ENCODE measurements around the gene CYP4B1.
"Not testable (repeated sequence)": the region's sequence is repeated elsewhere in the genome, so short reads cannot be mapped to it uniquely, and the experiment has no call there.

CYP4B1 gene

DNA sequence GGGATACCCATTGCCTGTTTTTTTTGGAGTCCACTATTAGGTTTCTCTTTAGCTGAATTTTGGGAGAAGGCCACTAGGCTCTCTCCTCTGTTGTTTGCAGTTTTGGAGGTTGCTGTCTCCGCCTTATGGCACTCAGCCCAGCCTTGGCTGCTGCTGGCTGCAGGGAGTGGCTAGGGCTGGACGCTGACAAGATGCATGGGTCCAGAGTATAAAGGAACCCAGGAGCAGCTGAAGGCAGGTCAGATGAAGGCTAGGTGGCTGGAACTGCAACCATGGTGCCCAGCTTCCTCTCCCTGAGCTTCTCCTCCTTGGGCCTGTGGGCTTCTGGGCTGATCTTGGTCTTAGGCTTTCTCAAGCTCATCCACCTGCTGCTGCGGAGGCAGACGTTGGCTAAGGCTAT, at the start of gene CYP4B1:
TSS of gene CYP4B1 (plus strand) at position 237 of the 400 bp plus-strand sequence. CDS start at position 273, 36 bp downstream.
- no peak for DNase-seq (ENCODE audit: low spot score)

DNA sequence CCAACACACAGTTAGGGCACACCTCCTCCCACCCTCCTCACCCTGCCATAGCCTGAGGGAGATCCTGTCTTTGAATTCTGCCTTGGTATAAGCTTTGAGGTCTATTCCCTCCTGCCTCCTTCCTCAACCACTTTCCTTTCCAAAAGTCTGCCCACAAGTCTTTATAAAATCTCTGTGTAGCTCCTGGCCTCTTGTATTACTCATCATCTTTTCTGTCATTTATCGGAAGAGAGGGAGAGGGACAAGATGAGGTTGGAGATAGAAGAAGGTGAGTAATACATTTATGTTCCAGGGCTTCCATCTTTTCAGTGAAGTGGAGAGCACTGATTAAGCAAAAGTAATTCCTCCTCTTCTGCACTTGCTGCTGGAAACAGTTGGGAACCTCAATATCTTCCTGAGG, 49.4 kb upstream of the CYP4B1 start:
- DNase-seq (ENCODE audit: low spot score), result no peak

DNA sequence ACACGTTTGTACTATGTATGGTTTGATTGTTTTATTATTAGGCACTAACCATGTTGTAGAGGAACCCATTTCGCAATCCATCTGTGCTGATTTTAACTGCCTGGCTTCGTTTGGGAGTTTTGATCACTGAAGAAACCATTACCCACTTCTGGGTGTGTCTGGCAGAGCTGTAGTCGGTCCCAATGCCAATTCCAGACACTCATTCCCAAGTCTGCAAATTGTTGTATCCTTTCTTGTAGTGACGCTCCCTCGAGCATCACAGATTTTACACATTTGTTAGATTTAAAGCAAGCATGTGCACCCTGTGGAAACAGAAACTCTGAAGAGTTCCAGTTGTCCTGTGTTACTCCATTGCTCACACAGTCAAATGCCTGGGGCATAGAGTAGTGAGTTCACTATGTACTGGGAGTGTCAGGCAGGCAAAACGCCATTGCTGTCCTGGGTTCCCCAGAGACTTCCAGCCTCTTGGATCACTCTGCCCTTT, 48.9 kb upstream of the CYP4B1 start:
- no peak for DNase-seq (ENCODE audit: low spot score)

DNA sequence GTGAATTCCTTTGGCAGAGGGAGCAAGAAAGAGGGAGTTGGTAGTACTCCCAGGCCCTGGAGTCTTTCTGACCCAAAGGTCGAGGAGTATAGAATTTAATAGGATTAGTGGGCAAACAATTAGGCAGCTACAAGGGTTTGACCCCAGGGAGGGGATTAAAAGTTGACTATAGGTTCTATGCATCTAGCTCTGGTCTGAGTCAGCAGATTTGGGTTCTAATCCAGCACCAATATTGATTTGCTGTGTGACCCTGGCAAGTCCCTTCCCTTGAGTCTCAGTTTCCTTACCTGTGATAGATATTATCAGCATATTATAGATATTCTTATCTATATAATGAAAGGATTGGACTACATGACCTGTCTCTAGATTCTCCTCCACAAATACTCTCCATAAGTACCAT, 44.9 kb upstream of the CYP4B1 start:
- DNase-seq (ENCODE audit: low spot score), result no peak

GRCh38 chr1:46754707-46755106, 44.1 kb upstream of the CYP4B1 start:
- not testable (repeated sequence) for DNase-seq (ENCODE audit: low spot score)

GRCh38 chr1:46755121-46755520, 43.7 kb upstream of the CYP4B1 start:
- no peak for DNase-seq (ENCODE audit: low spot score)

DNA sequence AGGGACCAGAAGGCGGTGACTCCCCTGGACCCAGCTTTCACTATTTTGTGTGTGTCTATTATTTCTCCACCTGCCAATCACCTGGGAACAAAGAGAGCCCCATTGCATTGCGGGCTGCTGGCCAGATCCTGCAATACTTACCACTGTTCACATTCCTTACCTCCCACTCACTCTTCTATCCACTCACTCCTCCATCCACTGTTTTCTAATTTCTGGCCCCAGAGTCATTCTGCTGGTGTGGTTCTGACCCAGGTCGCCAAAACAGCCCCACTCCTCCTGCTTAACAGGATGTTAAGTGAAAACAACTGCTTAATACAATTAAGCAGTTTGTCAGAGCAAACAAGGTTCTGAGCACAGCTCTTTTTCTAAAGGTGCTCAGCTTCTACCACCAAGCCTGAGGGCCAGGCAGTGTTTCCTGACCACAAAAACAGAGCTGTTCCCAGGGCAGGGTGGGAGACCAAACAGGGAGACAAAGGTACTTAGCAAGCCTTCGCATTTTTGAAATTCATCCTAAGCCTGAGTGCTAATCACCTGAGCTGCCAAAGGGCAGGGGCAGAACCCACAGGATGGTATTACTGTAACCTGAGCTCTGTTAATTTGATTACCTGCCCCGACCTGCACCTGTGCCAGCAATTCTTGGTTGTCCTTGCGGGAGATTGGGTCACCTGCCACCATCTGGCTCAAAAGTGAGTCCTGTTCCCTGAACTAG, 41.4 kb upstream of the CYP4B1 start:
- no peak for DNase-seq (ENCODE audit: low spot score)

GRCh38 chr1:46757956-46758528, 40.8 kb upstream of the CYP4B1 start:
- no peak for DNase-seq (ENCODE audit: low spot score)

GRCh38 chr1:46760558-46761166, 38.2 kb upstream of the CYP4B1 start:
- no peak for DNase-seq (ENCODE audit: low spot score)

- no peak for DNase-seq (ENCODE audit: low spot score)
These were observed 37.1 kb upstream of the CYP4B1 start for GRCh38 chr1:46761740-46762139.

GRCh38 chr1:46764402-46764801, 34.4 kb upstream of the CYP4B1 start:
- no peak for DNase-seq (ENCODE audit: low spot score)

DNA sequence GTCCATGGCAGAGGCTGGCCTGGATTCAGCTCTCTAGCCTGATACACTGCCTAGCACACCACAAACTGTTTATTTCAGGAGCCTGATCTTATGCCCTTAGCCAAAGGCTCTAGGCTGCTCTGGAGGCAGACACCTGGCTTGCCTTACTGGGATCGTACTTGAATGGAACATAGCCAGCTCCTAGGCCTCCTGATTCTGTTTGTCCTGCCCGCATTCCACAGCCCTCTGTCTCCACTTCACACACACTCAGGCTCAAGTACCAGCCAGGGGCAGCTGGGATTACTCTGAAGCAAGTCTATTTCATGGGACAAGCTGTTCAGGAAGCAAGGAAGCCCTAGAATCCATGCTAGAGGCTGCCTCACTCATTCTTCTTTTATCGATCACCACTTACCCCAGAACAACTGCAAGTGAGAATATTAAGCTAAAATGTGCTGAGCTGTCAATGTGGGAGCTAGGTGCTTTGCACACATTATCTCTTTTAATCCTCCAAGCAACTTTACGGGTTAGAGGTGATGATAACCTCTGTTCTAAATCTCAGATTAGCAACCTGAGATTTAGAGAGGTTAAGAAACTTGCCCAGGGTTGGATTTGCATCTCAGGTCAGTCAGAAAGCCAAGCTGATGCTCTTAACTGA, 31.1 kb upstream of the CYP4B1 start:
- DNase-seq (ENCODE audit: low spot score), result no peak

GRCh38 chr1:46768445-46768844, 30.4 kb upstream of the CYP4B1 start:
- no peak for DNase-seq (ENCODE audit: low spot score)

DNA sequence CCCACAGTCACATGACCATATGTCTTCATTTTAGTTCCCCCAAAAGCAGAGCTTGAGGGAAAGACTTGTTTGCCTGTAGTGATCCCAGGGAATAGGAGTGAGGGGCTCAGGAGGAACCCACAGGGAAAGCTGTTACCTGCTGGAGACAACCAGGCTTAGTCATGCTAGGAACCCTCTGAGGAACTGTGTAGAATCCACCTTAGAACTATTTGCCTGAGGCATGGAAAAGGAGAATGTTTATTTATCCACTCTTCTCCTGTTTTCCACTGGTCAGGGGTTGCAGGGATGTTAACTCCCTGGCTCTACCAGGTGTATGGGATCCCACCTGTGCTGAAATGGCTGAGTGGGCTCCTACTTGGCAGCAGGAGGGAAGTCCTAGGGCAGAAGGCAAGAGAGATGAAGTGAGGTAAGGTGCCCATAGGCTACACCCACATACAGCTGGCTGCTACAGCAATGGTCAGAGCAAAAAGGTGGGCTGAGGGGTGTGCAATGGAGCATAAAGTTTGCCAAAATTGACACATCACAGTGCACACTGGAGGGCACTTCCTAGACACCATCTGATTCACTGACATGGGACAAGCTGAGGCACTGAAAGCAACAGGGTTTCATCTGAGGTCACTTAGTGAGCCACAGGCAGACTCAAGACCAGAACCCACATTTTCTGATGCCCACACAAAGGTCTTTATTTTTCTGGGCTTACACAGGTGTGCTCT, 29.7 kb upstream of the CYP4B1 start:
- no peak for DNase-seq (ENCODE audit: low spot score)

DNA sequence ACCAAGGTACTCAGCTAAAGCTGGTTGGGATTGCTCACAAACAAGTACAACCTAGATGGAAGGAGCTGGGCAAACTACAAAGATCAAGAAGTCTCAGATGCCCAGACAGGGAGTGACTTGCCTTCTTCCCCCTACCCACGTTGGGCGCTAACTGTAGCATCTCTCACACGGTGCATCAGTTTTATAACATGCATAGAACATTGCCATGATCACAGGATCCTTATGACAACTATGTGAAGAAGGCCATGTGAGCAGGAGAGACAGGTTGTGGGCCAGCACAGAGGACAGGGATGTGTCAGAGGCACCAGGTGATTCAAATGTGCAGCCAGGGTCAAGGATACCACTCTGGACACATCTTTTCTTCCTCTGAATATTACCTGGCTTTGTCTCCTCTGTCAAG, 28.3 kb upstream of the CYP4B1 start:
- no peak for DNase-seq (ENCODE audit: low spot score)

DNA sequence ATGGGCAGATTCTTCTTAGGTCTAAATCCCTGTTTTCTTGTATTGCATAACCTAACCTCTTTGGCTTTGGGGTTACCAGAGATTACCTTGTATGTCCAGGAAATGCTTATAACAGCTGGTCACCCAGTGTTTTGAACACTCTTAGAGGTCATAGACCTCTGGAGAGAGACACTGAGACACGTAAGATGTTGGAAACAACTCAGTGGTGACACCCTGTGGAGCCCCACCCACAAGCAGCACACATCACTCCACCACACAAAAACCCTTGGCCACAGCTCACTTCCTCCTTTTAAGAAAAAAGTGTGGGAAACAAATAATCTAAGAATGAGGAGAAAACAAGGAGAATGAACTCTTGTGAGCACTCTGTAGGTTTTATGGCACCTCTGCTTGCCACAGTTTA, 26.3 kb upstream of the CYP4B1 start:
- DNase-seq (ENCODE audit: low spot score), result no peak

- no peak for DNase-seq (ENCODE audit: low spot score)
These were observed 24.5 kb upstream of the CYP4B1 start for GRCh38 chr1:46774297-46774696.

DNA sequence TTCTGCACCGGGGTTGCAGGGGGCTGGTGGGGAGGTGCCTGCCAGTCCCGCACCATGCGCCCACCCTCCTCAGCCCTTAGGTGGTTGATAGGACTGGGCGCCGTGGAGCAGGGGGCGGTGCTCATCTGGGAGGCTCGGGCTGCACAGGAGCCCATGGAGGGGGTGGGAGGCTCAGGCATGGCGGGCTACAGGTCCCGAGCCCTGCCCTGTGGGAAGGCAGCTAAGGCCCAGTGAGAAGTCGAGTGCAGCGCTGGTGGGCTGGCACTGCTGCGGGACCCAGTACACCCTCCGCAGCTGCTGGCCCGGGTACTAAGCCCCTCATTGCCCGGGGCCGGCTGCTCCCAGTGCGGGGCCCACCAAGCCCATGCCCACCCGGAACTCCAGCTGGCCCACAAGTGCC, 20.4 kb upstream of the CYP4B1 start:
- not testable (repeated sequence) for DNase-seq (ENCODE audit: low spot score)

- DNase-seq (ENCODE audit: low spot score), result no peak
These were observed 14.2 kb upstream of the CYP4B1 start for GRCh38 chr1:46784666-46785065.

DNA sequence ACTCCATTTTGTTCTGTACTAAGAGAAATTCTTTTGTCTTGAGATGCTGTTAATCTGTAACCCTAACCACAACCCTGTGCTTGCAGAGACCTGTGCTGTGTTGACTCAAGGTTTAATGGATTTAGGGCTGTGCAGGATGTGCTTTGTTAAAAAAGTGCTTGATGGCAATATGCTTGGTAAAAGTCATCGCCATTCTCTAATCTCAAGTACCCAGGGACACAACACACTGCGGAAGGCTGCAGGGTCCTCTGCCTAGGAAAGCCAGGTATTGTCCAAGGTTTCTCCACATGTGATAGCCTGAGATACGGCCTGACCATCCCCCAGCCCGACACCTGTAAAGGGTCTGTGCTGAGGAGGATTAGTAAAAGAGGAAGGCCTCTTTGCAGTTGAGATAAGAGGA, 10.2 kb upstream of the CYP4B1 start:
- DNase-seq (ENCODE audit: low spot score), result not testable (repeated sequence)

DNA sequence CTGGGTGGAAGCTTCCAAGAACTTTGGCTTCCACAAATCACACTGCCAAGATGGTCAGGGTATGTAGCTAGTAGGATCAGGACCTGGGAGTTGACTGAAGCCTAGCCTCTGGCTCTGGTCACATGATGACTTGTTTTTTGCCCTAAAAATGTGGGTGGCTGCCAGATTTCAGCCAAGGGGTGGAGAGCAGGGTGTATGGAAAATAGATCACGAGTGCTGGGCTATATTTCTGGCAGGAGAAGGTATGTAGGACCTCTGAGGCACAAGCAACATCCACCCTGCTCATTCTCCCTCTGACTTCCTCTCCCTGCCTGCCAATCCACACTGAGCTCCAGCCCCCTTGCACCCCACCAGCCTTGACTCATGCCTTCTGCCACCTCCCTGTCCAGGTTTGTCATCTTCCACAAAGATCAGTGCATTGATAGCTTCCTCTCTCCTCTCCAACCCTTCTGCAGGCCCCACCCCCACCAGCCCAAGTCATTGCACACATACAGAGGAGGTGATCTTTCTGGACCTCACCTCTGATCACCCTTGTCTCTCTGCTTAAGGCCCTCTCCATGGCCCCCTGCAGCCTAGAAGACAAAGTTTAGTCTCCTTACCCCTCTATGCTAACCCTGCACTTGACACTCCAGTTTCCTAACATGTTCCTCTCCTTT, 8.3 kb upstream of the CYP4B1 start:
- DNase-seq (ENCODE audit: low spot score), result no peak

DNA sequence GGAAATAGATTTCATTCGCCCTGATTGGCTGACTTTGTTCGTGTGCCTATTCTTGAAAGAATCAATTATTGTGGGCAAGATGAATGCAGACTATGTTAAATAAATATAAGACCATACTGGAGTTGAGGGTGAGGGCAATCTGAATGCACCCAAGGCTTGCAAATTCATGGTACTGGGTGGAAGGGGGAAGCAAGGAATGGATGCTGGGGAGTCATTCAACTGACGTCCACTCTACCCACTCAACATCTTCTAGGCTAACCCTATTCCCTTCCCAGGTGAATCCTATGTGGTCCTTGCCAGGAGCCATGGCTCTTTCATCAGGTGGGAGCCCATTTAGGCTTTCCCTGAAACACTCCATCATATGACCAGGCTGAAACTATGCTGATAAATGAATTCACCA, 5.7 kb upstream of the CYP4B1 start:
- DNase-seq (ENCODE audit: low spot score), result no peak
